Gastroesophageal sphincter (tissue), 4 donors: ENCODE results near the gene ARL11. TPM values are rescaled to one million over a fixed set of nuclear protein-coding genes. Genes with fewer than 3 reads are reported as not detected.

Experiments
- ATAC-seq: fragments of 150-250 bp; one replicate; pipeline ENCODE4 v1.9.1; 2016; ENCODE audit warnings: mild to moderate bottlenecking, moderate library complexity
- H3K27ac ChIP-seq, 4 donors: fragments of 200-600 bp; sonication (generic) in 3 of 4; 1 replicate in 3 of 4; 2 replicates in 1 of 4; pipeline ENCODE4 v1.5.1; 2016 to 2019
- H3K27me3 ChIP-seq: fragments of 200-600 bp; sonication (generic); one replicate; pipeline ENCODE4 v1.5.1; 2019
- H3K36me3 ChIP-seq, 2 donors: fragments of 200-600 bp; sonication (generic); one replicate each; pipeline ENCODE4 v1.5.1; 2019; ENCODE audit warnings: control low read depth in 1 of 2
- H3K4me1 ChIP-seq, 3 donors: fragments of 200-600 bp; sonication (generic); 1 replicate in 2 of 3; 2 replicates in 1 of 3; pipeline ENCODE4 v1.5.1; 2016 to 2019; ENCODE audit warnings: control low read depth in 2 of 3
- H3K4me3 ChIP-seq, 2 donors: fragments of 200-600 bp; sonication (generic); one replicate each; pipeline ENCODE4 v1.5.1; 2019; ENCODE audit warnings: mild to moderate bottlenecking in 1 of 2, moderate library complexity in 1 of 2
- H3K9me3 ChIP-seq, 3 donors: fragments of 200-600 bp; sonication (generic); one replicate each; pipeline ENCODE4 v1.5.1; 2017 to 2019; ENCODE audit warnings: control low read depth in 2 of 3
- EP300 ChIP-seq: sonication (generic); formaldehyde crosslinking; IDR thresholded peaks from one replicate; pipeline ENCODE4 v1.6.1; 2017; ENCODE audit warnings: antibody characterized with exemption, mild to moderate bottlenecking
- POLR2A ChIP-seq, 2 donors: fragments of 450-650 bp; IDR thresholded peaks; one replicate each; pipeline ENCODE4 v1.6.1; 2017; ENCODE audit warnings: antibody characterized with exemption in 2 of 2, mild to moderate bottlenecking in 2 of 2, moderate library complexity in 1 of 2
- POLR2AphosphoS5 ChIP-seq: sonication (generic); formaldehyde crosslinking; IDR thresholded peaks from one replicate; pipeline ENCODE4 v1.6.1; 2017; ENCODE audit warnings: antibody characterized with exemption
- WGBS, 2 donors: methylation state at CpG; one replicate each; pipeline ENCODE4 v1.1.5; 2018; ENCODE audit warnings: low coverage in 1 of 2; 5-methylcytosine and 5-hydroxymethylcytosine counted together
- total RNA-seq, 4 donors: library from RNA; depleted of rRNA; stranded (reverse); fragments of >200 nt; gene quantifications; one replicate each; pipeline ENCODE4 v1.1.0, GENCODE V29; 2016
- TF ChIP-seq, protein P1 (sequence below), 4 experiments: fragments of 200-600 bp in 2 of 4; fragments of 450-650 bp in 2 of 4; sonication (generic) in 1 of 4; IDR thresholded peaks; one replicate each; pipeline ENCODE4 v1.5.1; 2017 to 2019; ENCODE audit warnings: antibody characterized with exemption in 4 of 4, mild to moderate bottlenecking in 2 of 4, moderate library complexity in 2 of 4

The ARL11 gene
- total RNA-seq: under 1 TPM; 0.15 to 0.94 (median 0.68) TPM

- H3K4me1 ChIP-seq: peaks cover 0 to 8% (median 0%) of the 10 kb centered on the region in 3 donors
- no peaks in the 10 kb centered on the region for H3K36me3 ChIP-seq
- peak within 1 kb of the TSS in 1 of 2 donors; percentile 33 for H3K4me3 ChIP-seq
- 48 to 100% methylated on average over 1 to 12 of the region's 17 CpGs for whole genome bisulfite sequencing, 2 donors
- peak within 1 kb of the TSS in 1 of 4 donors; percentile 14 for H3K27ac ChIP-seq
- TF ChIP-seq POLR2AphosphoS5: no peak
- TF ChIP-seq POLR2A (IDR thresholded peaks at IDR 0.05): no peak
- no peaks in the 10 kb centered on the region for H3K27me3 ChIP-seq
- ATAC-seq: peak; percentile 51
- H3K9me3 ChIP-seq: no peaks in the 10 kb centered on the region
Measured at GRCh38 chr13:49627831-49628652, at the start of gene ARL11. Gene ARL11 (plus strand): TSS chr13:49628507. CDS start chr13:49630448, 1,941 bp downstream.

- TF ChIP-seq POLR2A (IDR thresholded peaks at IDR 0.05) (no peak), EP300 (no peak), POLR2AphosphoS5 (no peak)
- TF ChIP-seq, protein P1, sequence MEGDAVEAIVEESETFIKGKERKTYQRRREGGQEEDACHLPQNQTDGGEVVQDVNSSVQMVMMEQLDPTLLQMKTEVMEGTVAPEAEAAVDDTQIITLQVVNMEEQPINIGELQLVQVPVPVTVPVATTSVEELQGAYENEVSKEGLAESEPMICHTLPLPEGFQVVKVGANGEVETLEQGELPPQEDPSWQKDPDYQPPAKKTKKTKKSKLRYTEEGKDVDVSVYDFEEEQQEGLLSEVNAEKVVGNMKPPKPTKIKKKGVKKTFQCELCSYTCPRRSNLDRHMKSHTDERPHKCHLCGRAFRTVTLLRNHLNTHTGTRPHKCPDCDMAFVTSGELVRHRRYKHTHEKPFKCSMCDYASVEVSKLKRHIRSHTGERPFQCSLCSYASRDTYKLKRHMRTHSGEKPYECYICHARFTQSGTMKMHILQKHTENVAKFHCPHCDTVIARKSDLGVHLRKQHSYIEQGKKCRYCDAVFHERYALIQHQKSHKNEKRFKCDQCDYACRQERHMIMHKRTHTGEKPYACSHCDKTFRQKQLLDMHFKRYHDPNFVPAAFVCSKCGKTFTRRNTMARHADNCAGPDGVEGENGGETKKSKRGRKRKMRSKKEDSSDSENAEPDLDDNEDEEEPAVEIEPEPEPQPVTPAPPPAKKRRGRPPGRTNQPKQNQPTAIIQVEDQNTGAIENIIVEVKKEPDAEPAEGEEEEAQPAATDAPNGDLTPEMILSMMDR (IDR thresholded peaks at IDR 0.05): no peak
- H3K27me3 ChIP-seq: no peaks in the 10 kb centered on the region
- peaks cover 0 to 41% (median 3%) of the 10 kb centered on the region in 3 donors for H3K4me1 ChIP-seq
- no peaks in the 10 kb centered on the region for H3K9me3 ChIP-seq
- ATAC-seq: no peak
- peaks cover 0 to 33% of the 10 kb centered on the region in 2 donors for H3K36me3 ChIP-seq
- no peak overlapping the region for H3K4me3 ChIP-seq
- 50 to 100% methylated on average over 1 to 3 of the region's 3 CpGs for WGBS, 2 donors
- no peak overlapping the region for H3K27ac ChIP-seq
Measured at GRCh38 chr13:49579501-49579900, 48.8 kb upstream of the ARL11 start.

DNA sequence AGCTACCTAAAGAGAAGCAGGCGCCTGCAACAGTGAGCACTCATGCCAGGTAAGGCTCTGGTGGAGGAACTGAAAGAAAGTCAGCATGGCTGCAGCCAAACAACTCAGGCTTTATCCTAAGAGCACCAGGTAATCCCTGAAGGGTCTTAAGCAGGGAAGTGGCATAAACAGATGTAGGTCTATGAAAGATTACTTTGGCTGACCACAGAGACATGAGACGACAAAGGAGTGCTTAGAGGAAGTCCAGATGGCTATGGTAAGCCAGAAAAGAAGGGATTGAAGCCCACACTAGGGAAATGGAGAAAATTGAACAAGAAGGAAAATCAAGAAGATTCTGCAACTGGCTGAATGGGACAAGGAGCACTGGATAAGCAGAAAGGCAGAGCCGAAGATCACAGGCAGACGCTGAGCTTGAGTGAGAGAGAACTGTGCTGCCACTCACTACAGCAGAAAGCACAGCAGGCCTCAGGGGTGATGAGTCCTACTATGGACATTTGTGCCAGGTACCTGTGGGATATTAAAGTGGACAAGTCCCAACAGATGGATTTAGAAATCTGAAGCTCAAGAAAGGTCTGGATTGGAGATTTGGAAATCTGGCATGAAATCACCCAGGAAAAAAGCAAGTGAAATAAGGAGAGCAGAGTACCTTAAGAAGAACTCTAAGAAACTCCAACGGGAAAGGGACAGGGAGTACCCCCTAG is 47.2 kb upstream of the ARL11 start:
- TF ChIP-seq POLR2AphosphoS5 (no peak), POLR2A (IDR thresholded peaks at IDR 0.05) (no peak), EP300 (no peak)
- TF ChIP-seq, protein P1 (IDR thresholded peaks at IDR 0.05): no peak

DNA sequence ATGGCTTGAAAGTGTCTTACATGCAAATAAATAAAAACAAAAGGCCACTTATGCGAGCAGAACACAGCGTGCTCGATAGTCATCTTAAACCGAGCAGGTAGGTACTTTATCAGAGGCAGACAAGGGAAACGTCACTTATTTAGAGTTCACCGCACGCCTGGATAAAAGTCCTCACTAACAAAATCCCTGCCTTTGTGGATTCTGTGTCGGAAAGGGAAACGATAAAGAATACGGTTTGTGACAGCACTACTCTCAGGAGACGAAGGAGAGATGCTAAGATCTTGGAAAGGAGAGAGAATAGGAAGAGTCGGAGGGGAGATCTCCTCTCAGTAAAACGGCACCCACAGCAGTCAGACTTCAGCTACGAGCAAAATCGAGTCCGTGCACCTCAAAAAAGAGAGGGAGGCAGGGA is 43.5 kb upstream of the ARL11 start:
- peak overlapping the region; percentile 77 to 91 for H3K4me3 ChIP-seq
- TF ChIP-seq, protein P1 (IDR thresholded peaks at IDR 0.05): no peak
- TF ChIP-seq EP300: no peak
- no peak for TF ChIP-seq POLR2A (IDR thresholded peaks at IDR 0.05)
- no peak for TF ChIP-seq POLR2AphosphoS5
- H3K4me1 ChIP-seq: peaks cover 0 to 32% (median 5%) of the 10 kb centered on the region in 3 donors
- peak; percentile 1 for ATAC-seq
- peak overlapping the region; percentile 24 to 88 (median 84) for H3K27ac ChIP-seq
- peaks cover 0 to 19% of the 10 kb centered on the region in 2 donors for H3K36me3 ChIP-seq
- no peaks in the 10 kb centered on the region for H3K9me3 ChIP-seq
- H3K27me3 ChIP-seq: no peaks in the 10 kb centered on the region
- 0% methylated on average over 13 to 16 of the region's 16 CpGs for WGBS, 2 donors

More for the DNA sequence above, 47.2 kb upstream of the ARL11 start:
- Histone ChIP-seq H3K9me3 (no peaks in the 10 kb centered on the region), H3K36me3 (peaks cover 0 to 33% of the 10 kb centered on the region in 2 donors), H3K27ac (no peak overlapping the region), H3K4me1 (peaks cover 0 to 48% (median 5%) of the 10 kb centered on the region in 3 donors), H3K27me3 (no peaks in the 10 kb centered on the region), H3K4me3 (no peak overlapping the region)
- no peak for ATAC-seq
- WGBS, 2 donors: 80% methylated on average over 2 to 5 of the region's 5 CpGs
